Gastroesophageal sphincter (tissue), 4 donors: ENCODE results near the gene VSIG10L. TPM values are rescaled to one million over a fixed set of nuclear protein-coding genes. Genes with fewer than 3 reads are reported as not detected.

Experiments
- ATAC-seq: fragments of 150-250 bp; one replicate; pipeline ENCODE4 v1.9.1; 2016; ENCODE audit warnings: mild to moderate bottlenecking, moderate library complexity
- H3K27ac ChIP-seq, 4 donors: fragments of 200-600 bp; sonication (generic) in 3 of 4; 1 replicate in 3 of 4; 2 replicates in 1 of 4; pipeline ENCODE4 v1.5.1; 2016 to 2019
- H3K27me3 ChIP-seq: fragments of 200-600 bp; sonication (generic); one replicate; pipeline ENCODE4 v1.5.1; 2019
- H3K36me3 ChIP-seq, 2 donors: fragments of 200-600 bp; sonication (generic); one replicate each; pipeline ENCODE4 v1.5.1; 2019; ENCODE audit warnings: control low read depth in 1 of 2
- H3K4me1 ChIP-seq, 3 donors: fragments of 200-600 bp; sonication (generic); 1 replicate in 2 of 3; 2 replicates in 1 of 3; pipeline ENCODE4 v1.5.1; 2016 to 2019; ENCODE audit warnings: control low read depth in 2 of 3
- H3K4me3 ChIP-seq, 2 donors: fragments of 200-600 bp; sonication (generic); one replicate each; pipeline ENCODE4 v1.5.1; 2019; ENCODE audit warnings: mild to moderate bottlenecking in 1 of 2, moderate library complexity in 1 of 2
- H3K9me3 ChIP-seq, 3 donors: fragments of 200-600 bp; sonication (generic); one replicate each; pipeline ENCODE4 v1.5.1; 2017 to 2019; ENCODE audit warnings: control low read depth in 2 of 3
- CTCF ChIP-seq, 4 experiments: fragments of 200-600 bp in 2 of 4; fragments of 450-650 bp in 2 of 4; sonication (generic) in 1 of 4; IDR thresholded peaks; one replicate each; pipeline ENCODE4 v1.5.1; 2017 to 2019; ENCODE audit warnings: antibody characterized with exemption in 4 of 4, mild to moderate bottlenecking in 2 of 4, moderate library complexity in 2 of 4
- EP300 ChIP-seq: sonication (generic); formaldehyde crosslinking; IDR thresholded peaks from one replicate; pipeline ENCODE4 v1.6.1; 2017; ENCODE audit warnings: antibody characterized with exemption, mild to moderate bottlenecking
- POLR2A ChIP-seq, 2 donors: fragments of 450-650 bp; IDR thresholded peaks; one replicate each; pipeline ENCODE4 v1.6.1; 2017; ENCODE audit warnings: antibody characterized with exemption in 2 of 2, mild to moderate bottlenecking in 2 of 2, moderate library complexity in 1 of 2
- POLR2AphosphoS5 ChIP-seq: sonication (generic); formaldehyde crosslinking; IDR thresholded peaks from one replicate; pipeline ENCODE4 v1.6.1; 2017; ENCODE audit warnings: antibody characterized with exemption
- WGBS, 2 donors: methylation state at CpG; one replicate each; pipeline ENCODE4 v1.1.5; 2018; ENCODE audit warnings: low coverage in 1 of 2; 5-methylcytosine and 5-hydroxymethylcytosine counted together
- total RNA-seq, 4 donors: library from RNA; depleted of rRNA; stranded (reverse); fragments of >200 nt; gene quantifications; one replicate each; pipeline ENCODE4 v1.1.0, GENCODE V29; 2016

Gene VSIG10L
- total RNA-seq, 4 donors from 2014 or later, result 1.5 to 3.6 (median 2.5) TPM

GRCh38 chr19:51382004-51382403 lies 40.1 kb upstream of the VSIG10L start:
- Histone ChIP-seq H3K27ac (no peak overlapping the region), H3K4me1 (no peaks in the 10 kb centered on the region), H3K9me3 (peaks cover 0 to 12% (median 0%) of the 10 kb centered on the region in 3 donors), H3K27me3 (no peaks in the 10 kb centered on the region), H3K4me3 (no peak overlapping the region), H3K36me3 (no peaks in the 10 kb centered on the region)
- ATAC-seq, result no peak
- WGBS, 2 donors, result 100% methylated on average over 1 to 4 of the region's 4 CpGs
- no peak for TF ChIP-seq POLR2A (IDR thresholded peaks at IDR 0.05)
- no peak for TF ChIP-seq POLR2AphosphoS5
- no peak for TF ChIP-seq CTCF (IDR thresholded peaks at IDR 0.05)
- no peak for TF ChIP-seq EP300

- Histone ChIP-seq H3K27ac (no peak overlapping the region), H3K27me3 (no peaks in the 10 kb centered on the region), H3K4me3 (no peak overlapping the region), H3K36me3 (no peaks in the 10 kb centered on the region), H3K4me1 (no peaks in the 10 kb centered on the region), H3K9me3 (peaks cover 0 to 12% (median 0%) of the 10 kb centered on the region in 3 donors)
- no peak for ATAC-seq
- no peak for TF ChIP-seq EP300
- no peak for TF ChIP-seq POLR2A (IDR thresholded peaks at IDR 0.05)
- no peak for TF ChIP-seq POLR2AphosphoS5
- TF ChIP-seq CTCF (IDR thresholded peaks at IDR 0.05), result no peak
- 84% methylated on average over 4 of the region's 9 CpGs; no CpG with 5 or more reads in 1 of the 2 donors for WGBS, 2 donors
These were observed 38.4 kb upstream of the VSIG10L start for GRCh38 chr19:51380379-51380778.

GRCh38 chr19:51377422-51377821 lies 35.5 kb upstream of the VSIG10L start:
- WGBS, 2 donors, result 40 to 60% methylated on average over 1 of the region's 2 CpGs
- TF ChIP-seq CTCF (IDR thresholded peaks at IDR 0.05) (no peak), EP300 (no peak), POLR2AphosphoS5 (no peak), POLR2A (IDR thresholded peaks at IDR 0.05) (no peak)
- Histone ChIP-seq H3K4me3 (no peak overlapping the region), H3K27me3 (no peaks in the 10 kb centered on the region), H3K36me3 (no peaks in the 10 kb centered on the region), H3K9me3 (peaks cover 0 to 12% (median 0%) of the 10 kb centered on the region in 3 donors), H3K27ac (no peak overlapping the region), H3K4me1 (no peaks in the 10 kb centered on the region)
- ATAC-seq, result no peak

GRCh38 chr19:51375504-51376221 lies 33.7 kb upstream of the VSIG10L start:
- WGBS, 2 donors, result 75% methylated on average over 3 of the region's 11 CpGs; no CpG with 5 or more reads in 1 of the 2 donors
- TF ChIP-seq POLR2A (IDR thresholded peaks at IDR 0.05), result no peak
- ATAC-seq, result no peak
- H3K9me3 ChIP-seq, result no peaks in the 10 kb centered on the region
- H3K27me3 ChIP-seq, result no peaks in the 10 kb centered on the region
- no peaks in the 10 kb centered on the region for H3K36me3 ChIP-seq
- H3K4me1 ChIP-seq, result no peaks in the 10 kb centered on the region
- no peak overlapping the region for H3K27ac ChIP-seq
- H3K4me3 ChIP-seq, result no peak overlapping the region

- Histone ChIP-seq H3K27me3 (no peaks in the 10 kb centered on the region), H3K9me3 (no peaks in the 10 kb centered on the region), H3K36me3 (no peaks in the 10 kb centered on the region), H3K4me3 (no peak within 1 kb of the TSS), H3K27ac (no peak within 1 kb of the TSS), H3K4me1 (peaks cover 0 to 9% (median 5%) of the 10 kb centered on the region in 3 donors)
- TF ChIP-seq POLR2AphosphoS5, result no peak
- no peak for TF ChIP-seq EP300
- TF ChIP-seq CTCF (IDR thresholded peaks at IDR 0.05), result no peak
- TF ChIP-seq POLR2A (IDR thresholded peaks at IDR 0.05), result no peak
- ATAC-seq, result no peak
- 6 to 86% methylated on average over 1 to 4 of the region's 9 CpGs for WGBS, 2 donors
These were observed 30.9 kb upstream of the VSIG10L start, which contains the start of gene NKG7 for GRCh38 chr19:51372649-51373504. NKG7 (minus strand) TSS chr19:51372654; CDS start chr19:51372535, 119 bp downstream.
